ENCODE measurements around the gene AUTS2.

- no peak for TF ChIP-seq HNF4A (conservative IDR thresholded peaks at IDR 0.05)
- no peak for TF ChIP-seq REST (IDR thresholded peaks at IDR 0.05)
- TF ChIP-seq CTCF (IDR thresholded peaks at IDR 0.05; ENCODE audit: low read depth, low read length, missing input control): no peak
- no peak for TF ChIP-seq YY1 (IDR thresholded peaks at IDR 0.05)
Observed at GRCh38 chr7:69575651-69576050, 22.6 kb upstream of the AUTS2 start.
